Testis (tissue), 3 donors: ENCODE data around the gene GALNT17. TPM values are rescaled to one million over a fixed set of nuclear protein-coding genes. Genes with fewer than 3 reads are reported as not detected.

Experiments
- DNase-seq: peaks from one replicate; pipeline ENCODE4 v3.0.0-alpha.2; 2019
- H3K27ac ChIP-seq, 2 donors: fragments of 200-600 bp; sonication (generic); one replicate each; pipeline ENCODE4 v1.5.1; 2019
- H3K27me3 ChIP-seq: fragments of 200-600 bp; sonication (generic); one replicate; pipeline ENCODE4 v1.5.1; 2019
- H3K36me3 ChIP-seq: fragments of 200-600 bp; sonication (generic); one replicate; pipeline ENCODE4 v1.5.1; 2017; ENCODE audit warnings: low read depth; ENCODE audit errors: missing control alignments
- H3K4me1 ChIP-seq: fragments of 200-600 bp; sonication (generic); one replicate; pipeline ENCODE4 v1.5.1; 2019
- H3K4me3 ChIP-seq, 2 donors: fragments of 200-600 bp; sonication (generic); one replicate each; pipeline ENCODE4 v1.5.1; 2017 to 2019
- H3K9me3 ChIP-seq: fragments of 200-600 bp; sonication (generic); one replicate; pipeline ENCODE4 v1.5.1; 2017
- POLR2A ChIP-seq: fragments of 450-650 bp; IDR thresholded peaks from one replicate; pipeline ENCODE4 v1.6.1; 2017; ENCODE audit warnings: antibody characterized with exemption, mild to moderate bottlenecking, moderate library complexity
- WGBS, 2 donors: methylation state at CpG; one replicate each; pipeline ENCODE4 v1.1.5; 2018; 5-methylcytosine and 5-hydroxymethylcytosine counted together
- intact Hi-C: fragments of 100-400 bp; cut with DNase I; formaldehyde crosslinking; loops from one replicate; pipeline ENCODE4 v1.15.1; 2023; ENCODE audit warnings: low total_unique reads
- polyA plus RNA-seq: library from polyadenylated mRNA; stranded (reverse); fragments of 350-450 nt; fragmentation: Illumina TruSeq; extraction: RNeasy Lipid Tissue Mini Kit (QIAGEN cat#74804); gene quantifications from one replicate; pipeline ENCODE4 v1.2.3, GENCODE V29; 2014; ENCODE audit warnings: low read depth, low replicate concordance; ENCODE audit not compliant: insufficient read depth
- total RNA-seq, 2 donors: library from RNA; depleted of rRNA; stranded (reverse); fragments of >200 nt; gene quantifications; one replicate each; pipeline ENCODE4 v1.2.3, GENCODE V29; 2016
- TF ChIP-seq, protein P1 (sequence below), 3 experiments: fragments of 450-650 bp in 2 of 3; fragments of 200-600 bp in 1 of 3; sonication (generic) in 1 of 3; IDR thresholded peaks; one replicate each; pipeline ENCODE4 v1.5.1; 2016 to 2019; ENCODE audit warnings: antibody characterized with exemption in 3 of 3, mild to moderate bottlenecking in 2 of 3, moderate library complexity in 1 of 3

Gene GALNT17
- total and polyA plus RNA-seq, 3 donors from 2014 or later: 10.9 to 39.1 (median 29.4) TPM

DNA sequence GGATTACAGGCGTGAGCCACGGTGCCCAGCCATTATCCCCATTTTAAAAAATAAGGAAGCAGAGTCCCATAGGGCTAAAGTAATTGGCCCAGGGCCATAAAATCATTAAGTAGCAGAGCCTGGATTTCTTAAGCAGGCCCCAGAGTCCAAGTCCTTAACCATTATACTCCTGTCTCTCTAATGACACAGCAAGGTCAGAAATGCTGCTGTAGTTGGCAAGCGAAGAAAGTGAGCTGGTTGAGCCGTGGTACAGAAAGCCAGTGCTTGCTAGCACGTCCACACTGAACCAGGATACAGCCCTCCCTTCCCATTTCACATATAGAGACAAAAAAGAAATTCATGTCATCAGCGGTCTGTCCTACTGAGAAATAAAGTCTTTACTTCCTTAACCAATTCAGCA, 562.7 kb downstream of the GALNT17 start:
- H3K4me1 ChIP-seq: no peaks in the 10 kb centered on the region
- H3K9me3 ChIP-seq: no peaks in the 10 kb centered on the region
- no peaks in the 10 kb centered on the region for H3K27me3 ChIP-seq
- no peaks in the 10 kb centered on the region for H3K36me3 ChIP-seq
- H3K27ac ChIP-seq: no peak overlapping the region
- DNase-seq: no peak
- H3K4me3 ChIP-seq: no peak overlapping the region
- 74 to 89% methylated on average over 6 of the region's 6 CpGs for WGBS, 2 donors
- TF ChIP-seq, protein P1, sequence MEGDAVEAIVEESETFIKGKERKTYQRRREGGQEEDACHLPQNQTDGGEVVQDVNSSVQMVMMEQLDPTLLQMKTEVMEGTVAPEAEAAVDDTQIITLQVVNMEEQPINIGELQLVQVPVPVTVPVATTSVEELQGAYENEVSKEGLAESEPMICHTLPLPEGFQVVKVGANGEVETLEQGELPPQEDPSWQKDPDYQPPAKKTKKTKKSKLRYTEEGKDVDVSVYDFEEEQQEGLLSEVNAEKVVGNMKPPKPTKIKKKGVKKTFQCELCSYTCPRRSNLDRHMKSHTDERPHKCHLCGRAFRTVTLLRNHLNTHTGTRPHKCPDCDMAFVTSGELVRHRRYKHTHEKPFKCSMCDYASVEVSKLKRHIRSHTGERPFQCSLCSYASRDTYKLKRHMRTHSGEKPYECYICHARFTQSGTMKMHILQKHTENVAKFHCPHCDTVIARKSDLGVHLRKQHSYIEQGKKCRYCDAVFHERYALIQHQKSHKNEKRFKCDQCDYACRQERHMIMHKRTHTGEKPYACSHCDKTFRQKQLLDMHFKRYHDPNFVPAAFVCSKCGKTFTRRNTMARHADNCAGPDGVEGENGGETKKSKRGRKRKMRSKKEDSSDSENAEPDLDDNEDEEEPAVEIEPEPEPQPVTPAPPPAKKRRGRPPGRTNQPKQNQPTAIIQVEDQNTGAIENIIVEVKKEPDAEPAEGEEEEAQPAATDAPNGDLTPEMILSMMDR (IDR thresholded peaks at IDR 0.05): no peak
- TF ChIP-seq POLR2A: no peak
- intact Hi-C loops: no loop called here

DNA sequence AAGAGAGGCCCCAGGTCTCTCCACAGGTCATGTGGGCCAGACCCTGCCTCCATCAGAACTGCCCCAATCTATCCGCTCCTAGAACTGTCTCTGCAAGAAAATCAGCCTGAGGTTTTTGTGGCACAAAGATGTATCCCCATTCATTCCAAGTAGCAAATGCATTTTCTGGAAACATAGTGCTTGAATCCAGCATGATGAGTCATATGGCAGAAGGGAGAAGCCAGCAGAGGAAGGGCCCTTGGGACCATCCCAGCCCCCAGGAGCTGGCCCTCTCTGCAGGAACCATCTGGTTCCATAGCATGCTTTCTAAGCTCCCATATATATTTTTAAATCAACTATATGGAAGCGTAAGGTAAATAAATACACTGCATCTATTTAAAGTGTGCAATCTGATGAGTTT, 563.2 kb downstream of the GALNT17 start:
- no peaks in the 10 kb centered on the region for H3K4me1 ChIP-seq
- H3K27ac ChIP-seq: no peak overlapping the region
- H3K27me3 ChIP-seq: no peaks in the 10 kb centered on the region
- intact Hi-C loops: no loop called here
- WGBS, 2 donors: 76 to 93% methylated on average over 2 of the region's 2 CpGs
- H3K4me3 ChIP-seq: no peak overlapping the region
- H3K9me3 ChIP-seq: no peaks in the 10 kb centered on the region
- no peak for DNase-seq
- H3K36me3 ChIP-seq: no peaks in the 10 kb centered on the region
- no peak for TF ChIP-seq POLR2A
- TF ChIP-seq, protein P1 (IDR thresholded peaks at IDR 0.05): no peak

DNA sequence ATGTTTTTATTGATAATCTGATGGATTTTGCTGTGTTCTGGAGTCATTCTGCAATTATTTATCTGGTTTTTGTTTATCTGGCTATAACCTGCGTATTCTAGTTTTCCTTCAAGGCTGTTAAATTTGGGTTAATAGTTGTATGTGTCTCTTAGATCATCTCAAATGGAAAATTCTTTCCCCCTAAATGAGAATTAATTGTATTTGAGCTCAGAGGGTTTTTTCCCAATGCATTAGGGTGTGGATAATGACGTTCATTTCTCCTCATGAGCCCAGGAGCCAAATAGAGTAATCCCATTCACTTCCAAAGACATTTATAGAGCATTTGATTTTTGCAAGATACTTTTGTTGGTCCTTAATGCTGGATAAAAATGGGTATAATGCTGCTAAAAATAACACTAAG, 564.6 kb downstream of the GALNT17 start:
- no peak for DNase-seq
- intact Hi-C loops: no loop called here
- Histone ChIP-seq H3K4me1 (no peaks in the 10 kb centered on the region), H3K27me3 (no peaks in the 10 kb centered on the region), H3K36me3 (no peaks in the 10 kb centered on the region), H3K27ac (no peak overlapping the region), H3K9me3 (no peaks in the 10 kb centered on the region), H3K4me3 (no peak overlapping the region)
- no peak for TF ChIP-seq POLR2A
- TF ChIP-seq, protein P1 (IDR thresholded peaks at IDR 0.05): no peak
- 90% methylated on average over 2 of the region's 2 CpGs for WGBS, 2 donors

DNA sequence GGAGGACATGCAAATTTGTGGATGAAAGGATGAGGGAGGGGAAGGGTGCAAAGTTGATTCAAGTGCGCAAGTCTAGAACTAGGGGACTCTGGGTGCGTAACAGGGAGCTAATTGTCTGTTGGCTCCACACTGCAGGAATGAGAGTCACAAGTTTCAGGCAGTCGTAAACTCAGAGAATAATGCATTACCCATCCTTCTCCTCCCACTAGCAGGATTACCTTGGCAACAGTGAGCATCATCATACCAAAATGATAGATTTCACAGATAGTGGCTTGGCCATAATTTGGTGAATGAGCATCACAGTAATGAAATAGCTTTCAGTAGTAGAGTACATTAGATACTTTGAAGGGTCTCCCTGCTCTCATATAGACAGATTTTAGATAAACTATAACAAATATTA, 565.5 kb downstream of the GALNT17 start:
- intact Hi-C loops: no loop called here
- no peaks in the 10 kb centered on the region for H3K36me3 ChIP-seq
- no peak overlapping the region for H3K27ac ChIP-seq
- no peaks in the 10 kb centered on the region for H3K4me1 ChIP-seq
- H3K4me3 ChIP-seq: no peak overlapping the region
- H3K9me3 ChIP-seq: no peaks in the 10 kb centered on the region
- DNase-seq: no peak
- 93 to 95% methylated on average over 3 of the region's 3 CpGs for WGBS, 2 donors
- H3K27me3 ChIP-seq: no peaks in the 10 kb centered on the region
- TF ChIP-seq, protein P1 (IDR thresholded peaks at IDR 0.05): no peak
- TF ChIP-seq POLR2A: no peak

DNA sequence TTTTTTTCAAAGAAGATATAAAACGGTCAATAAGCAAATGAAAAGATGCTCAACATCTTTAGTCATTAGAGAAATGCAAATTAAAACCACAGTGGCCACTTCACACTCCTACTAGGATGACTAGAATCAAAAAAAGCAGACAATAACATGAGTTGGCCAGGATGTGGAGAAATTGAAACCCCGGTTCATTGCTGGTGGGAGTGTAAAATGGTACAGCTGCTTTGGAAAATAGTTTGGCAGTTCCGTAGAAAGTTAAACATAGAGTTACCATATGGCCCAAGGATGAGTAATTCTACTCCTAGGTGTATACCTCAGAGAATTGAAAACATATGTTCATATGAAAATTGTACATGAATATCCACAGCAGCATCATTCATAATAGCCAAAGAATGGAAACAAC, 573.3 kb downstream of the GALNT17 start:
- Histone ChIP-seq H3K27ac (no peak overlapping the region), H3K4me3 (no peak overlapping the region), H3K9me3 (no peaks in the 10 kb centered on the region), H3K27me3 (no peaks in the 10 kb centered on the region), H3K36me3 (no peaks in the 10 kb centered on the region), H3K4me1 (no peaks in the 10 kb centered on the region)
- intact Hi-C loops: no loop called here
- DNase-seq: no peak
- WGBS, 2 donors: 77 to 83% methylated on average over 3 of the region's 3 CpGs
- TF ChIP-seq, protein P1 (IDR thresholded peaks at IDR 0.05): no peak
- TF ChIP-seq POLR2A: no peak
